Hepatocyte (in vitro differentiated cells): ENCODE data around the gene RRP9.

Experiments
- CTCF ChIP-seq: fragments of 200-600 bp; sonication (generic); IDR thresholded peaks from 2 replicates; pipeline ENCODE4 v1.5.1; 2016; ENCODE audit warnings: antibody characterized with exemption, mild to moderate bottlenecking; ENCODE audit not compliant: poor library complexity
- EZH2 ChIP-seq: fragments of 200-600 bp; sonication (generic); IDR thresholded peaks from 2 replicates; pipeline ENCODE4 v1.6.1; 2016; ENCODE audit warnings: antibody characterized with exemption, mild to moderate bottlenecking, borderline replicate concordance
- EZH2phosphoT487 ChIP-seq: fragments of 200-600 bp; sonication (generic); IDR thresholded peaks from one replicate; pipeline ENCODE4 v1.6.1; 2018; ENCODE audit warnings: antibody characterized with exemption, mild to moderate bottlenecking, low read depth, moderate library complexity; ENCODE audit not compliant: unreplicated experiment, severe bottlenecking

GRCh38 chr3:51963951-51964451, 22.3 kb upstream of the RRP9 start:
- TF ChIP-seq CTCF (no peak), EZH2 (no peak), EZH2phosphoT487 (no peak)
